ENCODE measurements around the gene NR3C1. TPM values are rescaled to one million over a fixed set of nuclear protein-coding genes. Genes with fewer than 3 reads are reported as not detected.
A peak's percentile ranks its signal among the peaks of the same experiment; 100 is the strongest.

The NR3C1 gene
- total and polyA plus RNA-seq, 2 donors (not counting 1 experiment from before 2014, with no cell fraction given): 17.6 to 218 TPM

DNA sequence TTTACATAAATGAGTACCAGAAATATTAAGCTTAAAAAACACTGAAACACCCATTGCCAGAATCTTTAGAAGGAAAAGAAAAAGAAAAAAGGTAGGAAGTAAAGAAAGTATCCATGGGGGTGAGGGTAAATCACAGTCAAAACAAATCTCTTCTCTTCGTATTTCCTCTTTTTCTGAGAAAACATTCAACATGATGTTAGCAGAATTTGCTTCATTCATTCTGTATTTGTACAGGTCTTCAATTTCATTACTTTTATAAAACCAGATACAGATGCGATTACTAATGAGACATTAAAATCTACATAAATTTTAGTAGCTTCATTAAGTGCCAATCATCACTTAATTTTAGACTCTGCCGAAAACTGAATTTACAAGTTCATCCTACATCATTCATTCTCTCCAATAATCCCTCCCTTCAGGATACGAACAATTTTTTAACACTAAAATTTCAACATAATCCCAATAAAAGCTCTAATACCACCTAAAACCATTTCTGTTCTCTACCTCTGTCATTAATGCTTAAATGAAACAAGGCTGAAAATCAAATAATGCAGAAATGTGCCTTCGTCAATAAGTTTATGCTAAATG, 7.0 kb downstream of the NR3C1 start:
- POLR2A ChIA-PET: no interaction called here
- WGBS (ENCODE audit: insufficient coverage): 92% methylated on average over 3 of the region's 5 CpGs
- H3K27ac ChIP-seq (ENCODE audit: low read length in 2 of 2): peak overlapping the region in 1 of 2 donors; percentile 4

More for the DNA sequence above, 7.0 kb downstream of the NR3C1 start:
- no peaks in the 10 kb centered on the region for H3K9me3 ChIP-seq (ENCODE audit: control extremely low read depth in 1 of 3, control insufficient read depth in 2 of 3, insufficient read depth in 1 of 3, low read length in 2 of 3)
- H3K4me1 ChIP-seq (ENCODE audit: control insufficient read depth in 2 of 2, insufficient read depth in 2 of 2, low read length in 2 of 2): peaks cover 30 to 85% of the 10 kb centered on the region in 2 donors
- CTCF ChIA-PET: interaction anchor here (0.7 to 1.8 kb wide), 2 partner anchors 398 to 429 kb away, joined by 3 to 7 read pairs; no protein-coding TSS in a partner anchor
- peaks cover 100% of the 10 kb centered on the region for H3K79me2 ChIP-seq (ENCODE audit: control insufficient read depth, insufficient read depth, low read length)
- Mint-ChIP-seq H3K27me3 (no peaks in the 10 kb centered on the region), H3K4me3 (peak overlapping the region; percentile 88), H3K9me3 (ENCODE audit: insufficient read depth) (no peaks in the 10 kb centered on the region), H3K4me1 (peaks cover 66% of the 10 kb centered on the region), H3K27ac (peak overlapping the region; percentile 84)
- H3K4me3 ChIP-seq (ENCODE audit: control extremely low read depth in 1 of 5, extremely low read depth in 1 of 5, insufficient read depth in 1 of 5, low read depth in 2 of 5, low read length in 4 of 5): peak overlapping the region in 2 of 5 experiments; percentile 12 to 32
- peaks cover 5 to 14% of the 10 kb centered on the region in 2 experiments for H3K36me3 ChIP-seq (replicated peaks in 1 of 2; ENCODE audit: control extremely low read depth in 1 of 2, control insufficient read depth in 1 of 2, extremely low read depth in 1 of 2, insufficient read depth in 2 of 2, low read length in 1 of 2)
- H3K9ac ChIP-seq (ENCODE audit: low read length): peak overlapping the region; percentile 16
- DNase-seq: no peak
- H3K4me2 ChIP-seq (replicated peaks; ENCODE audit: low read depth, low read length, poor library complexity, severe bottlenecking): peak overlapping the region; percentile 99
- intact Hi-C loops (cut with micrococcal nuclease): loop anchor here (2.0 to 10.0 kb wide), 3 partner anchors 14 to 52 kb away; no protein-coding TSS in a partner anchor
- TF ChIP-seq, protein P1, sequence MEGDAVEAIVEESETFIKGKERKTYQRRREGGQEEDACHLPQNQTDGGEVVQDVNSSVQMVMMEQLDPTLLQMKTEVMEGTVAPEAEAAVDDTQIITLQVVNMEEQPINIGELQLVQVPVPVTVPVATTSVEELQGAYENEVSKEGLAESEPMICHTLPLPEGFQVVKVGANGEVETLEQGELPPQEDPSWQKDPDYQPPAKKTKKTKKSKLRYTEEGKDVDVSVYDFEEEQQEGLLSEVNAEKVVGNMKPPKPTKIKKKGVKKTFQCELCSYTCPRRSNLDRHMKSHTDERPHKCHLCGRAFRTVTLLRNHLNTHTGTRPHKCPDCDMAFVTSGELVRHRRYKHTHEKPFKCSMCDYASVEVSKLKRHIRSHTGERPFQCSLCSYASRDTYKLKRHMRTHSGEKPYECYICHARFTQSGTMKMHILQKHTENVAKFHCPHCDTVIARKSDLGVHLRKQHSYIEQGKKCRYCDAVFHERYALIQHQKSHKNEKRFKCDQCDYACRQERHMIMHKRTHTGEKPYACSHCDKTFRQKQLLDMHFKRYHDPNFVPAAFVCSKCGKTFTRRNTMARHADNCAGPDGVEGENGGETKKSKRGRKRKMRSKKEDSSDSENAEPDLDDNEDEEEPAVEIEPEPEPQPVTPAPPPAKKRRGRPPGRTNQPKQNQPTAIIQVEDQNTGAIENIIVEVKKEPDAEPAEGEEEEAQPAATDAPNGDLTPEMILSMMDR (IDR thresholded peaks at IDR 0.05): no peak
- TF ChIP-seq EZH2 (IDR thresholded peaks at IDR 0.05; ENCODE audit: borderline replicate concordance, insufficient read depth, low read depth, low read length, poor library complexity, severe bottlenecking): no peak
- ATAC-seq (ENCODE audit: low read depth): no peak
- no peak overlapping the region for H2AFZ ChIP-seq (ENCODE audit: insufficient read depth, low read depth, low read length, poor library complexity, severe bottlenecking)
- peaks cover 98% of the 10 kb centered on the region for H4K20me1 ChIP-seq (ENCODE audit: control insufficient read depth, insufficient read depth, low read length, poor library complexity, severe bottlenecking)
- H3K27me3 ChIP-seq (replicated peaks in 1 of 4; ENCODE audit: control extremely low read depth in 1 of 4, control insufficient read depth in 3 of 4, insufficient read depth in 4 of 4, low read length in 3 of 4): no peaks in the 10 kb centered on the region
